Measurements from ENCODE around the gene SBK3. TPM values are rescaled to one million over a fixed set of nuclear protein-coding genes. Genes with fewer than 3 reads are reported as not detected.

The SBK3 gene
- total and polyA plus RNA-seq, 2 donors (not counting 1 experiment from before 2014, with no cell fraction given): not detected

- DNase-seq (no peak), ATAC-seq (ENCODE audit: low read depth) (no peak)
- no peak for TF ChIP-seq CTCF (IDR thresholded peaks at IDR 0.05)
- no peak for TF ChIP-seq EZH2 (IDR thresholded peaks at IDR 0.05; ENCODE audit: borderline replicate concordance, insufficient read depth, low read depth, low read length, poor library complexity, severe bottlenecking)
- no peak overlapping the region for H3K27ac Mint-ChIP-seq
- H3K27ac ChIP-seq (ENCODE audit: low read length in 2 of 2): no peak overlapping the region
- no peaks in the 10 kb centered on the region for H3K79me2 ChIP-seq (ENCODE audit: control insufficient read depth, insufficient read depth, low read length)
- H3K9ac ChIP-seq (ENCODE audit: low read length): no peak overlapping the region
- no peak overlapping the region for H3K4me3 Mint-ChIP-seq
- H3K4me2 ChIP-seq (replicated peaks; ENCODE audit: low read depth, low read length, poor library complexity, severe bottlenecking): no peak overlapping the region
- H3K9me3 Mint-ChIP-seq (ENCODE audit: insufficient read depth): no peaks in the 10 kb centered on the region
- intact Hi-C loops (cut with micrococcal nuclease): no loop called here
- 95% methylated on average over 6 of the region's 10 CpGs for WGBS (ENCODE audit: insufficient coverage)
- peaks cover 7% of the 10 kb centered on the region for H3K27me3 Mint-ChIP-seq
- peaks cover 0 to 4% (median 0%) of the 10 kb centered on the region in 3 donors for H3K9me3 ChIP-seq (ENCODE audit: control extremely low read depth in 1 of 3, control insufficient read depth in 2 of 3, insufficient read depth in 1 of 3, low read length in 2 of 3)
- no peaks in the 10 kb centered on the region for H4K20me1 ChIP-seq (ENCODE audit: control insufficient read depth, insufficient read depth, low read length, poor library complexity, severe bottlenecking)
- H3K4me1 ChIP-seq (ENCODE audit: control insufficient read depth in 2 of 2, insufficient read depth in 2 of 2, low read length in 2 of 2): peaks cover 4 to 11% of the 10 kb centered on the region in 2 donors
- H3K27me3 ChIP-seq (replicated peaks in 1 of 4; ENCODE audit: control extremely low read depth in 1 of 4, control insufficient read depth in 3 of 4, insufficient read depth in 4 of 4, low read length in 3 of 4): peaks cover 0 to under 1% (median 0%) of the 10 kb centered on the region in 4 experiments
- H3K4me1 Mint-ChIP-seq: peaks cover 9% of the 10 kb centered on the region
- no peaks in the 10 kb centered on the region for H3K36me3 ChIP-seq (replicated peaks in 1 of 2; ENCODE audit: control extremely low read depth in 1 of 2, control insufficient read depth in 1 of 2, extremely low read depth in 1 of 2, insufficient read depth in 2 of 2, low read length in 1 of 2)
- CTCF ChIA-PET: interaction anchor here (0.7 to 1.2 kb wide), 3 partner anchors 106 to 113 kb away, joined by 3 to 11 read pairs (median 4); no protein-coding TSS in a partner anchor
- no peak overlapping the region for H2AFZ ChIP-seq (ENCODE audit: insufficient read depth, low read depth, low read length, poor library complexity, severe bottlenecking)
- H3K4me3 ChIP-seq (ENCODE audit: control extremely low read depth in 1 of 5, extremely low read depth in 1 of 5, insufficient read depth in 1 of 5, low read depth in 2 of 5, low read length in 4 of 5): no peak overlapping the region
- POLR2A ChIA-PET: no interaction called here
Measured at GRCh38 chr19:55519451-55520311, 25.7 kb downstream of the SBK3 start.

Measured in B cell (primary cell).